T-helper 22 cell (primary cell): ENCODE data around the gene DLG2.

Experiments
- DNase-seq: peaks from one replicate; pipeline ENCODE4 v3.0.0-alpha.2; 2020; ENCODE audit warnings: low read depth

The DLG2 gene

GRCh38 chr11:84091212-84091986 is 1535.7 kb downstream of the DLG2 start:
- no peak for DNase-seq

- DNase-seq, result no peak
These were observed 1537.8 kb downstream of the DLG2 start for GRCh38 chr11:84089072-84090057.

DNA sequence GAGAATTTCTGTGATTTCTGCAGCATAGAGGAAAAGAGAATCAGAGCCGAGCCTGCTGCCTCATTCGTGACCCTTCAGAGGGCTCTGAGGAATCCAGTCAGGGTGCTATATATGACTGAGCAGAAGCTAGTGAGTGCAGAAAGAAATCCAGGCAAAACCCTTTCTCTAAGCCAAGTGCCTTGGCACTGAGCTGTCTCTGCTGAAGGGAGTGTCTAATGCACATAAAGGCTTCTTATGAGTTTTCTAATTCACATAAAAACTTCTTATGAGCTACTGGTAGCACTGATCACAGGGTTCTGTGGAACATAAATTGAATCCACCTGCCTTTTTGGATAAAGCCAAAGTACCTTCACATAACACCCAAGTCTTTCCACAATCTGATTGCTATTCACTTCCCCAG is 1555.3 kb downstream of the DLG2 start:
- DNase-seq, result no peak

- no peak for DNase-seq
These were observed 1558.1 kb downstream of the DLG2 start for GRCh38 chr11:84069048-84069447.

DNA sequence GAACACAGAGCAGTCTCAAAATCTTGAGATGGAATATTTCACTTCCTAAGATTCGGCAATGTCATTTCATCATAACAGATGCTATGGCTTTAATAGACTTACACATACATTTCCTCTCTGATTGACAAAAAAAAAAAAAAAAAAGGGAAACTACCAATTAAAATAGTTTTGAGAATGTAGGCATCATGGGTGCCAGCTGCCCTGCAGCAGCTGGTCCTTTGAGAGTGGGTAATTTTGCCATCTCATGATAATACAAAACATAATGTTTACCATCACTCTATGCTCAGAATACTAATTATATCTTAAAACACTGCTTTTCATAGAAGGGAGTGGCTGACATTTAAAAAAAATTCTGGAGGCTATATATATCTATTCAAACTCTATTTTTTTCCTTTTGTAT is 1565.4 kb downstream of the DLG2 start:
- no peak for DNase-seq

GRCh38 chr11:84056653-84057376 is 1570.3 kb downstream of the DLG2 start:
- DNase-seq, result no peak

GRCh38 chr11:84045146-84045545 is 1582.0 kb downstream of the DLG2 start:
- DNase-seq, result no peak

- DNase-seq, result no peak
These were observed 1582.4 kb downstream of the DLG2 start for GRCh38 chr11:84044706-84045105.

- no peak for DNase-seq
These were observed 1590.4 kb downstream of the DLG2 start for GRCh38 chr11:84036664-84037194.

DNA sequence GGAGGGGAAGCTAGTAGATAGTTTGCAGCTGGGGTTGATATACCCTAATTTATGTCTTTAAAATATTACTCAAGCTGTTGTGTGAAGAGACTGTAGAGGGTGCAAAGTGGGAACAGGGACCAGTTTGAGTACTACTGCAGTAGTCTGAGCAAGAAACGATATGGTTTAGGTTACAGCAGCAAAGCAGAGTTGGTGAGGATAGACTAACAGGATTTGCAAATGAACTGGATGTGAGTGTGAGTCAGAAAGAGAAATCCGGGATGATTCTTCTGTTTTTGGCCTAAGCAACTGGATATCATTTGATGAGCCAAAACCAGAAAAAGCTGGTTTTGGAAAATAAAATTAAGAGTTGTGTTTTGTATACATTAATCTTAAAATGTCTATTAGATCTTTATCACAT is 1591.5 kb downstream of the DLG2 start:
- DNase-seq, result no peak

DNA sequence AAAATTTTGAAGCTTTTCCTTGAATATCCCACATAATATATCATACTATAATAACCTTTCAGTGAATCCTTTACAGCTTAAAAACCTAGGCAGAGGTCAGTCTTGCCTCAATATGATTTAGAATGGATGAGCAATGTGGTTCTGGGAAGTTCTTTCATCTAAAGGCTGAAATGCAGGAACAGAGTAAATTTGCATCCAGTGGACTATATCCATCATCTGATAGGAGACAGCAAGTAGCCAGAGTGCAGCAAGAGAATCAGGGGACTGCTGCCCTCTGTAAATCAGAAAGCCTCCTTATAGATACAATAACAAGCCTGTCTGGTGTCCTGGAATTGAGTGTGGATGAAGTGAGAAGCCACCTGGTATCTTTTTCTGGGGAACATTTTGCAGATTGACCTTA is 1592.7 kb downstream of the DLG2 start:
- no peak for DNase-seq

GRCh38 chr11:84024266-84024665 is 1602.9 kb downstream of the DLG2 start:
- no peak for DNase-seq

DNA sequence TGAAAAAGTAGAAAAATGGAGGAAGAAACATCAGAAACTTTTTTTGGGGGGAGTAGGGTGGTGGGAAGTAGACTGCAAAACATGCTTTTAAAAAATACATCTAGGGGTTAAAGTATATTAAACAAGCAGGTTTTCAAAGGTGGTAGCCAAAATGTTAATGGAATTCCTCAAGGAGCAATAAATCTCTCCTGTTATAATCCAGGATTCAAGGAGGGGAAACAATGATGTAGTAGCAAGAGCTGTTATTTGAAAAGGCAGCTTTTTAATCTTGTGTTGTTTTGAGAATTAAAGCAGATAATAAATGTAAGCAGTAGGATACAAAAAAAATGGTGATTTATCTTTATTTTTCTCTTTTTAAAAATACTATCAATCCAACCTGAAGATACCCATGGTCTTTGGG is 1604.4 kb downstream of the DLG2 start:
- no peak for DNase-seq

DNA sequence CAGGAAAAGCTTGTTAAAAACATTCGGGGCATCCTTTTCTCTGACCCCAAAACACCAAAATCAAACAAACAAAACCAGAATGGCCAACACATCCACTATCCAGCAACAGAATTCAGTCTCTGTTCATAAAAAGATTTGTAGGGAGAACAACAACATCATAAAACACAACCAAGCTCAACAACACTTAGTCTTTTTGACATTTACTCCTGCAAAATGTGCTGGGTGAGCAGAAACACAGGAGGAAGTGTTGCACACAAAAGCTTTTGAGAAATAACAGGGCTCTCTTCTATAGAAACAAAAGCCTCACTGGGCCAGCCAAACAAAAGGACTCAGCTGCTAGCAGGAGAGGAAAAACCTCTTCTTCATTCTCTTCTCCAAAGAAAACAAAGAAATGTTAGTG is 1604.9 kb downstream of the DLG2 start:
- DNase-seq, result no peak

GRCh38 chr11:84021291-84021690 is 1605.9 kb downstream of the DLG2 start:
- DNase-seq, result no peak

GRCh38 chr11:84019571-84020194 is 1607.5 kb downstream of the DLG2 start:
- no peak for DNase-seq

DNA sequence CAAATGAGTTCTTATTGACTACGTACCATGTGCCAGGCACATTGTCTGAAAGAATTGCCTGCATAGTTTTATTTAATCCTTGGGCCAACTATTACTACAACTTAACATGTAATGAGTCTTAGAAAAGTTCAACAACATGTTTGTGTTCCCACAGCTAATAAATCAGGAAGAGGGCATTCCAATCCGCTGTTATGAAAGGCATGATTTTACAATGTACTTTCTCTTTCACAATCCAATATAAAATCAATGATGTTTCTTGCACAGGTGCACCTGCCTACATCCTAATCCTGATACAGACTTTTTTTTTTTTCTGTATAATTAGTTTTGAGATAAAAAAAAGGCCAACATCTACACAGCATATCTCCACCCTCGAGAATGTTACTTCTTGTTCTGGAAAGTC is 1612.6 kb downstream of the DLG2 start:
- no peak for DNase-seq

- DNase-seq, result no peak
These were observed 1614.8 kb downstream of the DLG2 start for GRCh38 chr11:84012171-84012826.

DNA sequence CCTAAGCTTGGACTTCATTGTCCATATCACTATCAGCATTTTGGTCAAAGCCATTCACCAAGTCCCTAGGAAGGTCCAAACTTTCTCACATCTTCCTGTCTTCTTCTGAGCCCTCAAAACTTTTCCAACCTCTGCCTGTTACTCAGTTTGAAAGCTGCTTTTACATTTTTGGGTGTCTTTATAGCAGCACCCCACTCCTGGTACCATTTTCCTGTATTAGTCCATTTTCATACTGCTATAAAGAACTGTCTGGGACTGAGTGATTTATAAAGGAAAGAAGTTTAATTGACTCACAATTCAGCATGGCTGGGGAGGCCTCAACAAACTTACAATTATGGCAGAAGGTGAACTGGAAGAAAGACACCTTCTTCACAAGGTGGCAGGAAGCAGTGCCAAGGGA is 1624.0 kb downstream of the DLG2 start:
- DNase-seq, result no peak

GRCh38 chr11:83998921-83999320 is 1628.2 kb downstream of the DLG2 start:
- DNase-seq, result no peak

DNA sequence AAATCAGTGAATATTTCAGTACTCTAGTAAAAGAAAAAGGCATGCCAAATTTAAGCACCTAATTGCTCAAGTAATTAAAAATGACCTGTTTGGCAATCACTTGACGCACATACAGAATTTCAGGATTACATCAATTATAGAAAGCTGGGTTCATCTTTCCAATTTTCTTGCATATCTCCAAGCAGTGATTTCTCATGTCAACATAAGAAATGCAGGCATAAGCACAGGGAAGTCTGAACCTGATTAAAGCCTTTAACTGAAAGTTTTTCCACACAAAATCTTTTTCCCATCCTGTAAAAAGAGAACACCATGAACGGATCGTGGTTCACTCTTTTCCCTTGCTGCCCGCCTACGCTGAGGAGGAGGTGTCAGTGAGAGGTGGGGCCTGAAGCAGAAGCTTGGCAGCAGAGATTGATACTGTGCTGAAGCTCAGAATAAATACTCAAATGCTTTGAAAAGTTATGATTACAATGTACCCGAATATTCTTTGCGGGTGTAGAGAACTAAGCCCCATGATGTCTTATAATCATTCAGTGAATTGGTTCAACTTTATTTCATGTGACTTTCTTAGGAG is 1636.9 kb downstream of the DLG2 start:
- DNase-seq, result no peak
